HepG2 (cell line): ENCODE measurements around the gene UBC. TPM values are rescaled to one million over a fixed set of nuclear protein-coding genes. Genes with fewer than 3 reads are reported as not detected.

Source experiments
- CBX1 ChIP-seq: IDR thresholded peaks from one replicate; pipeline ENCODE4 v1.6.1; 2016; ENCODE audit warnings: antibody characterized with exemption, low read depth
- CBX2 ChIP-seq, 2 experiments: fragments of 200-600 bp in 1 of 2; sonication (generic); formaldehyde crosslinking in 1 of 2; IDR thresholded peaks; 2 replicates each; pipeline versions ENCODE4 v1.7.0 to v1.8.1; 2018 to 2022; ENCODE audit warnings: low read depth in 2 of 2, low read length in 1 of 2, mild to moderate bottlenecking in 1 of 2, missing genetic modification reagents in 1 of 2
- CEBPG ChIP-seq: IDR thresholded peaks from 2 replicates; pipeline ENCODE4 v1.6.1; 2016
- EHMT2 ChIP-seq: fragments of 200-600 bp; sonication (generic); IDR thresholded peaks from 2 replicates; pipeline ENCODE4 v1.7.0; 2017; ENCODE audit warnings: antibody characterized with exemption, low read depth, low read length, borderline replicate concordance
- EP300 ChIP-seq, 3 experiments: sonication (generic) in 1 of 3; formaldehyde crosslinking in 1 of 3; IDR thresholded peaks; 2 replicates each; pipeline versions ENCODE4 v1.5.1 to v1.6.1; 2011 to 2020; ENCODE audit warnings: low read depth in 2 of 3, low read length in 2 of 3, borderline replicate concordance in 1 of 3, improper control_type of control experiment in 1 of 3, mild to moderate bottlenecking in 1 of 3, missing genetic modification reagents in 1 of 3, moderate library complexity in 1 of 3
- FOSL2 ChIP-seq: sonication (generic); formaldehyde crosslinking; IDR thresholded peaks from 2 replicates; pipeline ENCODE4 v1.4.0; 2020; ENCODE audit warnings: missing genetic modification reagents
- MAFG ChIP-seq: sonication (generic); formaldehyde crosslinking; IDR thresholded peaks from 2 replicates; pipeline ENCODE4 v1.5.1; 2020; ENCODE audit warnings: mild to moderate bottlenecking, missing genetic modification reagents
- MED1 ChIP-seq: sonication (generic); formaldehyde crosslinking; IDR thresholded peaks from 2 replicates; pipeline ENCODE4 v1.4.0; 2020; ENCODE audit warnings: missing genetic modification reagents
- NAIF1 ChIP-seq: sonication (generic); formaldehyde crosslinking; IDR thresholded peaks from 2 replicates; pipeline ENCODE4 v1.5.0; 2020; ENCODE audit warnings: mild to moderate bottlenecking, missing genetic modification reagents, borderline replicate concordance
- PLRG1 ChIP-seq: fragments of 450-650 bp; conservative IDR thresholded peaks from 2 replicates; pipeline ENCODE4 v1.6.1; 2016
- RARG ChIP-seq: sonication (generic); formaldehyde crosslinking; IDR thresholded peaks from 2 replicates; pipeline ENCODE4 v1.4.0; 2020; ENCODE audit warnings: low read depth, mild to moderate bottlenecking, missing genetic modification reagents
- REL ChIP-seq: sonication (generic); formaldehyde crosslinking; conservative IDR thresholded peaks from 2 replicates; pipeline ENCODE4 v1.8.0; 2022; ENCODE audit warnings: mild to moderate bottlenecking, missing genetic modification reagents, moderate library complexity
- RFXAP ChIP-seq: sonication (generic); formaldehyde crosslinking; IDR thresholded peaks from 2 replicates; pipeline ENCODE4 v1.4.0; 2020; ENCODE audit warnings: missing genetic modification reagents, borderline replicate concordance
- SNAPC2 ChIP-seq: sonication (generic); formaldehyde crosslinking; IDR thresholded peaks from 2 replicates; pipeline ENCODE4 v1.8.1; 2022; ENCODE audit warnings: mild to moderate bottlenecking, missing genetic modification reagents
- TBX3 ChIP-seq: fragments of 450-650 bp; IDR thresholded peaks from 2 replicates; pipeline ENCODE4 v1.6.1; 2017; ENCODE audit warnings: antibody characterized with exemption, mild to moderate bottlenecking, inconsistent platforms, borderline replicate concordance
- TCF7 ChIP-seq: sonication (generic); IDR thresholded peaks from 2 replicates; pipeline ENCODE4 v1.6.1; 2016; ENCODE audit warnings: antibody characterized with exemption, low read depth
- ZNF205 ChIP-seq: IDR thresholded peaks from 2 replicates; pipeline ENCODE4 v1.6.1; 2018; ENCODE audit warnings: missing biosample characterization, missing genetic modification reagents
- ZNF460 ChIP-seq: sonication (generic); formaldehyde crosslinking; IDR thresholded peaks from 2 replicates; pipeline ENCODE4 v1.5.1; 2020; ENCODE audit warnings: missing genetic modification reagents, mild to moderate bottlenecking, borderline replicate concordance
- ZNF543 ChIP-seq: sonication (generic); formaldehyde crosslinking; IDR thresholded peaks from 2 replicates; pipeline ENCODE4 v1.4.0; 2020; ENCODE audit warnings: mild to moderate bottlenecking, missing genetic modification reagents
- ZNF670 ChIP-seq: sonication (generic); formaldehyde crosslinking; IDR thresholded peaks from 2 replicates; pipeline ENCODE4 v1.8.0; 2022; ENCODE audit warnings: mild to moderate bottlenecking, missing genetic modification reagents, borderline replicate concordance
- ZZZ3 ChIP-seq: sonication (generic); formaldehyde crosslinking; IDR thresholded peaks from 2 replicates; pipeline ENCODE4 v1.4.0; 2020; ENCODE audit warnings: missing genetic modification reagents, mild to moderate bottlenecking, borderline replicate concordance
- polyA plus RNA-seq, 8 experiments: library from polyadenylated mRNA; depleted of rRNA in 3 of 8; stranded (reverse) in 7 of 8; unstranded in 1 of 8; fragments of >200 nt; fragmentation: Illumina TruSeq in 4 of 8; extraction: Trizol in 4 of 8; gene quantifications; 2 replicates each; pipeline versions ENCODE4 v1.2.1 to v1.2.3, GENCODE V29; 2011 to 2016; ENCODE audit warnings: low read depth in 4 of 8, missing spikeins in 1 of 8, mixed read lengths in 1 of 8; ENCODE audit not compliant: insufficient read depth in 1 of 8
- total RNA-seq, 5 experiments: library from RNA; depleted of rRNA; stranded (reverse); fragments of >200 nt; fragmentation: Illumina TruSeq; extraction: Trizol; gene quantifications; 2 replicates each; pipeline ENCODE4 v1.2.3, GENCODE V29; 2016; ENCODE audit warnings: low read depth in 1 of 5
- TF ChIP-seq, protein P1 (sequence below): IDR thresholded peaks from 2 replicates; pipeline ENCODE4 v1.6.1; 2016
- TF ChIP-seq, protein P2 (sequence below): sonication (generic); formaldehyde crosslinking; IDR thresholded peaks from 2 replicates; pipeline ENCODE4 v1.4.0; 2020; ENCODE audit warnings: mild to moderate bottlenecking, missing genetic modification reagents
- TF ChIP-seq, protein P3 (sequence below): sonication (generic); formaldehyde crosslinking; IDR thresholded peaks from 2 replicates; pipeline ENCODE4 v1.5.1; 2020; ENCODE audit warnings: mild to moderate bottlenecking, missing genetic modification reagents, moderate library complexity

Gene UBC
- total and polyA plus RNA-seq, 2 of the 13 experiments (the other 11 are each of a cell fraction or from before 2014, with no cell fraction given), result 805 to 1,432 TPM

DNA sequence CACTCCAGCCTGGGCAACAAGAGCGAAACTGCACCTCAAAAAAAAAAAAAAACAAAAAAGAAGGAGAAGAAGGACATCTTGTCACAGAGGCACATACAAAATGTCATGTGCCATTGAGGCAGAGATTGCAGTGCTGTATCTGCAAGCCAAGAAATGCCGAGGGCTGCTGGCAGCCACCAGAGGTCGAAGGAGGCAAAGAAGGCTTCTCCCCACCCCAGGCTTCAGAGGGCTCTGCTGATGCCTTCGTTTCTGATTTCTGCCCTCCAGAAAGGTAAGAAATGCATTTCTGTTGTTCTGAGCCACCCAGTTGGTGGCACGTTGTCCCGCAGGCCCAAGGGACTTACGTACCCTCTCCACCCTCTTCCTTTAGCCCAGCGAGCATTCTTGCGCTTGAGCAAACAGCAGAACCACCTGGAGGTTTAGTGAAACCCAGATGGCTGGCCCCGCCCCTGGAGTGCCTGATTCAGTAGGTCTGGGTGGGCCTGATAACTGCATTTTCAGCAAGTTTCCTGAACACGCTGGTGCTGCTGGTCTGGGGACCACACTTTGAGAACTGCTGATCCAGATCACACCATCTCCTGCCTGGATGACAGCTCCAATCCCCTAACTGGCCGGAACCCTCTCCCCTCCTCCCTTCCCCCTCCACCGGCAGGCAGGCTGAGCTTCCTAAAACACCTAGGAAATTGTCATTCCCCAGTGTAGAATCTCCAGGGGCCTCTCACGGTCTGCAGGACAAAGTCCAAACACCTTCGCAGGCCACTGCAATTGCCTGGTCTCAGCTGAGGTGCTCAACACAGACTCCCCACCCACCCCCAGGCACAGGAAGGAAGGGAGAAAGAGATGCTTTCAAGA, 29.6 kb downstream of the UBC start (continued):
- TF ChIP-seq, protein P1, sequence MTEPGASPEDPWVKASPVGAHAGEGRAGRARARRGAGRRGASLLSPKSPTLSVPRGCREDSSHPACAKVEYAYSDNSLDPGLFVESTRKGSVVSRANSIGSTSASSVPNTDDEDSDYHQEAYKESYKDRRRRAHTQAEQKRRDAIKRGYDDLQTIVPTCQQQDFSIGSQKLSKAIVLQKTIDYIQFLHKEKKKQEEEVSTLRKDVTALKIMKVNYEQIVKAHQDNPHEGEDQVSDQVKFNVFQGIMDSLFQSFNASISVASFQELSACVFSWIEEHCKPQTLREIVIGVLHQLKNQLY (CRISPR knock-in tag), result no peak
- TF ChIP-seq ZNF670 (CRISPR knock-in tag), result no peak
- peak; percentile 68 for TF ChIP-seq MED1 (CRISPR knock-in tag)
- TF ChIP-seq, protein P2, sequence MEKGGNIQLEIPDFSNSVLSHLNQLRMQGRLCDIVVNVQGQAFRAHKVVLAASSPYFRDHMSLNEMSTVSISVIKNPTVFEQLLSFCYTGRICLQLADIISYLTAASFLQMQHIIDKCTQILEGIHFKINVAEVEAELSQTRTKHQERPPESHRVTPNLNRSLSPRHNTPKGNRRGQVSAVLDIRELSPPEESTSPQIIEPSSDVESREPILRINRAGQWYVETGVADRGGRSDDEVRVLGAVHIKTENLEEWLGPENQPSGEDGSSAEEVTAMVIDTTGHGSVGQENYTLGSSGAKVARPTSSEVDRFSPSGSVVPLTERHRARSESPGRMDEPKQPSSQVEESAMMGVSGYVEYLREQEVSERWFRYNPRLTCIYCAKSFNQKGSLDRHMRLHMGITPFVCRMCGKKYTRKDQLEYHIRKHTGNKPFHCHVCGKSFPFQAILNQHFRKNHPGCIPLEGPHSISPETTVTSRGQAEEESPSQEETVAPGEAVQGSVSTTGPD (CRISPR knock-in tag), result no peak
- no peak for TF ChIP-seq SNAPC2 (CRISPR knock-in tag)
- TF ChIP-seq ZZZ3 (CRISPR knock-in tag), result no peak
- TF ChIP-seq REL (CRISPR knock-in tag), result no peak
- no peak; the same call in 1 of the 2 replicates for TF ChIP-seq ZNF460 (CRISPR knock-in tag)
- TF ChIP-seq CBX1, result no peak
- peak; percentile 33 for TF ChIP-seq CEBPG (CRISPR knock-in tag)
- TF ChIP-seq RARG (CRISPR knock-in tag), result no peak
- TF ChIP-seq NAIF1 (CRISPR knock-in tag), result peak; percentile 79; the same call in 1 of the 2 replicates
- no peak for TF ChIP-seq TCF7
- TF ChIP-seq CBX2 (IDR thresholded peaks at IDR 0.05; ENCODE audit: low read depth, low read length), result no peak
- no peak for TF ChIP-seq CBX2 (CRISPR knock-in tag; IDR thresholded peaks at IDR 0.05; ENCODE audit: low read depth)
- no peak for TF ChIP-seq PLRG1
- TF ChIP-seq, protein P3, sequence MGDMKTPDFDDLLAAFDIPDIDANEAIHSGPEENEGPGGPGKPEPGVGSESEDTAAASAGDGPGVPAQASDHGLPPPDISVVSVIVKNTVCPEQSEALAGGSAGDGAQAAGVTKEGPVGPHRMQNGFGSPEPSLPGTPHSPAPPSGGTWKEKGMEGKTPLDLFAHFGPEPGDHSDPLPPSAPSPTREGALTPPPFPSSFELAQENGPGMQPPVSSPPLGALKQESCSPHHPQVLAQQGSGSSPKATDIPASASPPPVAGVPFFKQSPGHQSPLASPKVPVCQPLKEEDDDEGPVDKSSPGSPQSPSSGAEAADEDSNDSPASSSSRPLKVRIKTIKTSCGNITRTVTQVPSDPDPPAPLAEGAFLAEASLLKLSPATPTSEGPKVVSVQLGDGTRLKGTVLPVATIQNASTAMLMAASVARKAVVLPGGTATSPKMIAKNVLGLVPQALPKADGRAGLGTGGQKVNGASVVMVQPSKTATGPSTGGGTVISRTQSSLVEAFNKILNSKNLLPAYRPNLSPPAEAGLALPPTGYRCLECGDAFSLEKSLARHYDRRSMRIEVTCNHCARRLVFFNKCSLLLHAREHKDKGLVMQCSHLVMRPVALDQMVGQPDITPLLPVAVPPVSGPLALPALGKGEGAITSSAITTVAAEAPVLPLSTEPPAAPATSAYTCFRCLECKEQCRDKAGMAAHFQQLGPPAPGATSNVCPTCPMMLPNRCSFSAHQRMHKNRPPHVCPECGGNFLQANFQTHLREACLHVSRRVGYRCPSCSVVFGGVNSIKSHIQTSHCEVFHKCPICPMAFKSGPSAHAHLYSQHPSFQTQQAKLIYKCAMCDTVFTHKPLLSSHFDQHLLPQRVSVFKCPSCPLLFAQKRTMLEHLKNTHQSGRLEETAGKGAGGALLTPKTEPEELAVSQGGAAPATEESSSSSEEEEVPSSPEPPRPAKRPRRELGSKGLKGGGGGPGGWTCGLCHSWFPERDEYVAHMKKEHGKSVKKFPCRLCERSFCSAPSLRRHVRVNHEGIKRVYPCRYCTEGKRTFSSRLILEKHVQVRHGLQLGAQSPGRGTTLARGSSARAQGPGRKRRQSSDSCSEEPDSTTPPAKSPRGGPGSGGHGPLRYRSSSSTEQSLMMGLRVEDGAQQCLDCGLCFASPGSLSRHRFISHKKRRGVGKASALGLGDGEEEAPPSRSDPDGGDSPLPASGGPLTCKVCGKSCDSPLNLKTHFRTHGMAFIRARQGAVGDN (CRISPR knock-in tag), result peak; percentile 87
- TF ChIP-seq TBX3, result 0 out of 2 replicates have a peak, but pooled peaks have one; percentile 28
- TF ChIP-seq MAFG (CRISPR knock-in tag), result no peak
- TF ChIP-seq ZNF205, result no peak
- TF ChIP-seq RFXAP (CRISPR knock-in tag), result 0 out of 2 replicates have a peak, but pooled peaks have one; percentile 49
- no peak for TF ChIP-seq EHMT2
- TF ChIP-seq ZNF543 (CRISPR knock-in tag), result no peak
- TF ChIP-seq FOSL2 (CRISPR knock-in tag), result no peak
- TF ChIP-seq EP300 (IDR thresholded peaks at IDR 0.05; ENCODE audit: low read depth in 2 of 2, low read length in 2 of 2), result peak in 1 of 2 experiments; percentile 57; a peak in 2 of 4 replicates
- no peak for TF ChIP-seq EP300 (CRISPR knock-in tag; IDR thresholded peaks at IDR 0.05; ENCODE audit: borderline replicate concordance)
